ENCODE results near the gene APOE. TPM values are rescaled to one million over a fixed set of nuclear protein-coding genes. Genes with fewer than 3 reads are reported as not detected.
"Not testable (repeated sequence)": the region's sequence is repeated elsewhere in the genome, so short reads cannot be mapped to it uniquely, and the experiment has no call there.

APOE gene
- total RNA-seq, 1 donor from 2014 or later, result 93.9 TPM

DNA sequence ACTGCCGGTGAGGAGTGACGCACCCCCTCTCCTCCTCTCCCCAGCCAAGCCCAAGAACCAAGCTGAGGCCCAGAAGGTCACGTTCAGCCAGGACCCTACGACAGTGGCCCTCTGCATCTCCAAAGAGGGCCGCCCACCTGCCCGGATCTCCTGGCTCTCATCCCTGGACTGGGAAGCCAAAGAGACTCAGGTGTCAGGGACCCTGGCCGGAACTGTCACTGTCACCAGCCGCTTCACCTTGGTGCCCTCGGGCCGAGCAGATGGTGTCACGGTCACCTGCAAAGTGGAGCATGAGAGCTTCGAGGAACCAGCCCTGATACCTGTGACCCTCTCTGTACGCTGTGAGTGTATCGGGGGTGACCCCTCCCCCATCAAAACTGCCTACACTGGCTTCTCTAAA, 33.8 kb upstream of the APOE start:
- H3K9ac ChIP-seq (ENCODE audit: low read depth in 1 of 3, low read length in 3 of 3), result no peak overlapping the region
- peaks cover 25 to 44% (median 37%) of the 10 kb centered on the region in 3 donors for H3K36me3 ChIP-seq (ENCODE audit: control insufficient read depth in 3 of 3, insufficient read depth in 3 of 3, low read length in 3 of 3)
- no peaks in the 10 kb centered on the region for H3K9me3 ChIP-seq (ENCODE audit: control insufficient read depth in 3 of 3, low read length in 3 of 3)
- peak overlapping the region; percentile 28 for H3K27ac ChIP-seq (ENCODE audit: low read depth, low read length)
- peaks cover 11 to 17% (median 16%) of the 10 kb centered on the region in 3 donors for H3K4me1 ChIP-seq (ENCODE audit: control insufficient read depth in 3 of 3, insufficient read depth in 3 of 3, low read length in 3 of 3)
- H3K27me3 ChIP-seq (ENCODE audit: control insufficient read depth in 3 of 3, insufficient read depth in 3 of 3, low read length in 3 of 3), result no peaks in the 10 kb centered on the region
- H3K4me3 ChIP-seq (ENCODE audit: low read length in 3 of 3), result no peak overlapping the region

DNA sequence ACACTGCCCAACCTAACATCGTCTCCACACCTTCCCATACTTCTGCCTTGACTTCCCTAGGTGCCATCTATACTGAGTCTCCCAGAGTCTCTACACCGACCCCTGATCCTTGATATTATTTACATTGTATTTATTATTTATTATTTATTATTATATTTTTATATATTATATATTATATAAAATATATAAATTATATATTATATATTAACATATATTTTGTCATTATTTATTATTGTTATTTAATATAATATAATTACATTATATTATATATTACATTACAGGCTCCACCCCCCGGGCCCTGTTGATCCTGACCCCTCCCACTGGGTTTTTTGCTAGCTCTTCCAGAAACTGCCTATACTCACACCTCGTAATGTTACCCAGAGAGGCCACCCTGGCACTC, 32.9 kb upstream of the APOE start:
- Histone ChIP-seq H3K4me3 (ENCODE audit: low read length in 3 of 3) (no peak overlapping the region), H3K27ac (ENCODE audit: low read depth, low read length) (no peak overlapping the region), H3K36me3 (ENCODE audit: control insufficient read depth in 3 of 3, insufficient read depth in 3 of 3, low read length in 3 of 3) (peaks cover 25 to 41% (median 40%) of the 10 kb centered on the region in 3 donors), H3K9ac (ENCODE audit: low read depth in 1 of 3, low read length in 3 of 3) (no peak overlapping the region), H3K27me3 (ENCODE audit: control insufficient read depth in 3 of 3, insufficient read depth in 3 of 3, low read length in 3 of 3) (no peaks in the 10 kb centered on the region), H3K9me3 (ENCODE audit: control insufficient read depth in 3 of 3, low read length in 3 of 3) (no peaks in the 10 kb centered on the region), H3K4me1 (ENCODE audit: control insufficient read depth in 3 of 3, insufficient read depth in 3 of 3, low read length in 3 of 3) (peaks cover 8 to 16% (median 15%) of the 10 kb centered on the region in 3 donors)

DNA sequence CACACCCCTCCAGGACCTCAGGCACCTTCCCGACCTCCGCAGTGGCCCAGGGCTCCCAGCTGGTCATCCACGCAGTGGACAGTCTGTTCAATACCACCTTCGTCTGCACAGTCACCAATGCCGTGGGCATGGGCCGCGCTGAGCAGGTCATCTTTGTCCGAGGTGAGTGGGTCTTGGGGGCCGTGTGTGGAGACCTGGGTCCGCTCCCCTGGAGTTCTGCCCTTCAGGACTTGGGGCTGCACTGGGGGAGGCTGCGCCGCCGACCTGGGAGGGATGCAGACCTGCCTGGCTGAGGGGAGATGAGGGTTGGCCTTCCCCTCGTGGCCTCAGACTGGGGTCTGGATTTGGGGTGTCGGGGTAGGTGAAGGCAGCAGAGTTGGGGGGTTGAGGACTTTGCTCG, 31.3 kb upstream of the APOE start:
- no peak overlapping the region for H3K4me3 ChIP-seq (ENCODE audit: low read length in 3 of 3)
- no peaks in the 10 kb centered on the region for H3K27me3 ChIP-seq (ENCODE audit: control insufficient read depth in 3 of 3, insufficient read depth in 3 of 3, low read length in 3 of 3)
- H3K27ac ChIP-seq (ENCODE audit: low read depth, low read length), result no peak overlapping the region
- H3K4me1 ChIP-seq (ENCODE audit: control insufficient read depth in 3 of 3, insufficient read depth in 3 of 3, low read length in 3 of 3), result peaks cover 4 to 13% (median 12%) of the 10 kb centered on the region in 3 donors
- no peak overlapping the region for H3K9ac ChIP-seq (ENCODE audit: low read depth in 1 of 3, low read length in 3 of 3)
- H3K9me3 ChIP-seq (ENCODE audit: control insufficient read depth in 3 of 3, low read length in 3 of 3), result no peaks in the 10 kb centered on the region
- peaks cover 25 to 44% (median 43%) of the 10 kb centered on the region in 3 donors for H3K36me3 ChIP-seq (ENCODE audit: control insufficient read depth in 3 of 3, insufficient read depth in 3 of 3, low read length in 3 of 3)

DNA sequence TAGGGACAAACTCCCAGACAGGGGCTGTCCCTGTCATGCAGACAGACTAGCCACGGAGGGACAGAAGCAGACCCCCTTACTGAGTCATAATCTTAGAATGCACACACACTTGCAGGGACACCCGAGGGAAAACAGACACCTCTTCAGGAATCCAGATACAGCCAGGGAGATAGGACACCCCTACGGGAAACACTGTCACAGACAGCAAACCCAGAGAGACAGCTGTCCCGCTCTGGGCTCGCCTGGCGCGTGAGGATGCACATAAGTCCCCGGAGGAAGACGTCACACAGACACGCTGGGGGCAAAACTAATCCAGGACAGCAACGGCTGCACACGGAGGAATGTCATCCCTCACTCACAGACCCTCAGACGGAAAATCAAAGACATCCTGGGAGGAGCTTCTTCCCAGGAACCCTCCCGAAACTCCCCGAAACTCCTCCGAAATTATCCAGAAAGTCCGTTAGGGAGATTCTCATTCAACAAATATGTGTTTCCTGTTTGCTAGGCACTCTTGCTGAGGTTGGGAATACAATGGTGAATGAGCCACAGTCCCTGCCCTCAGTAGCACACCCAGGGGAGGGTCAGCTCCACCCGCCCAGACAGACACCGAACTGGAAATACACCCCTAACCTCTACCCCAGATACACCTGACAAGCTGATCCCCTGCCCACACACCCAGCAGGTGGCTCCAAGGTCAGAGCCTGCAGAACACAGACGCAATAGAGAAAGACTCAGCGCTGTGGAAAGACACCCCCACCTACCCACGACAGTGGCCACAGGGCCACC, 29.7 kb upstream of the APOE start:
- Histone ChIP-seq H3K9ac (ENCODE audit: low read depth in 1 of 3, low read length in 3 of 3) (no peak overlapping the region), H3K9me3 (ENCODE audit: control insufficient read depth in 3 of 3, low read length in 3 of 3) (no peaks in the 10 kb centered on the region), H3K4me1 (ENCODE audit: control insufficient read depth in 3 of 3, insufficient read depth in 3 of 3, low read length in 3 of 3) (peaks cover 0 to 7% (median 4%) of the 10 kb centered on the region in 3 donors), H3K27ac (ENCODE audit: low read depth, low read length) (peak overlapping the region; percentile 12), H3K27me3 (ENCODE audit: control insufficient read depth in 3 of 3, insufficient read depth in 3 of 3, low read length in 3 of 3) (no peaks in the 10 kb centered on the region), H3K36me3 (ENCODE audit: control insufficient read depth in 3 of 3, insufficient read depth in 3 of 3, low read length in 3 of 3) (peaks cover 25 to 44% (median 42%) of the 10 kb centered on the region in 3 donors), H3K4me3 (ENCODE audit: low read length in 3 of 3) (no peak overlapping the region)

DNA sequence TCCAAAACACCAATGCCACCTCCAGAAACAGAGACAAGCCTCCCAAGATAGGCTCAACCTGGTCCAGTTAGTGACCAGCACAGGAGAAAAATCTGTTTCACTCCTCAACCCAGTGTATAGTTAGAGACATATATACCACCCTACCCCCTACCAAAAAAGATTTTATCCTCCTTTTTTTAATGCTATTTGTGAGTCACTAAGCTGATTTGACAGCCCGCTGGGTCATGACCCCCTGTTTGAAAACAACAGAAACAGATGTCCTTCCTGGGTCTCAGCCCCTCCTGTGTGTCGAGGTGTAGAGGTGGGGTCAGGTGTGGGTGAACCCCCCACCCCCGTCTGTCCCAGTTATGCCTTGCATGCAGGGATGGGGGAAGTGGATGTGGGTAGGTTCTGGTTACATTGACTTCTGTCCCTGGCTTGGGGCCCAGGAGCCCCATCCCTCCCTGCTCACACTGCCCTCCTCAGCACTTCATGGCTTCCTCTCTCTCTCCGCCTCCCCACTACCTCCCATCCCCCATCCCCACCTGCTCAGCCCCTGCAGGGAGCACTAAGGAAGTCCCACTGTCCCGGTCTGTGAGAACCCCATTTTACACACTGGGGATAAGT, 28.6 kb upstream of the APOE start:
- H3K36me3 ChIP-seq (ENCODE audit: control insufficient read depth in 3 of 3, insufficient read depth in 3 of 3, low read length in 3 of 3), result peaks cover 21 to 42% (median 36%) of the 10 kb centered on the region in 3 donors
- no peaks in the 10 kb centered on the region for H3K9me3 ChIP-seq (ENCODE audit: control insufficient read depth in 3 of 3, low read length in 3 of 3)
- H3K27me3 ChIP-seq (ENCODE audit: control insufficient read depth in 3 of 3, insufficient read depth in 3 of 3, low read length in 3 of 3), result no peaks in the 10 kb centered on the region
- no peak overlapping the region for H3K4me3 ChIP-seq (ENCODE audit: low read length in 3 of 3)
- H3K9ac ChIP-seq (ENCODE audit: low read depth in 1 of 3, low read length in 3 of 3), result no peak overlapping the region
- no peak overlapping the region for H3K27ac ChIP-seq (ENCODE audit: low read depth, low read length)
- H3K4me1 ChIP-seq (ENCODE audit: control insufficient read depth in 3 of 3, insufficient read depth in 3 of 3, low read length in 3 of 3), result peaks cover 0 to 5% (median 4%) of the 10 kb centered on the region in 3 donors

DNA sequence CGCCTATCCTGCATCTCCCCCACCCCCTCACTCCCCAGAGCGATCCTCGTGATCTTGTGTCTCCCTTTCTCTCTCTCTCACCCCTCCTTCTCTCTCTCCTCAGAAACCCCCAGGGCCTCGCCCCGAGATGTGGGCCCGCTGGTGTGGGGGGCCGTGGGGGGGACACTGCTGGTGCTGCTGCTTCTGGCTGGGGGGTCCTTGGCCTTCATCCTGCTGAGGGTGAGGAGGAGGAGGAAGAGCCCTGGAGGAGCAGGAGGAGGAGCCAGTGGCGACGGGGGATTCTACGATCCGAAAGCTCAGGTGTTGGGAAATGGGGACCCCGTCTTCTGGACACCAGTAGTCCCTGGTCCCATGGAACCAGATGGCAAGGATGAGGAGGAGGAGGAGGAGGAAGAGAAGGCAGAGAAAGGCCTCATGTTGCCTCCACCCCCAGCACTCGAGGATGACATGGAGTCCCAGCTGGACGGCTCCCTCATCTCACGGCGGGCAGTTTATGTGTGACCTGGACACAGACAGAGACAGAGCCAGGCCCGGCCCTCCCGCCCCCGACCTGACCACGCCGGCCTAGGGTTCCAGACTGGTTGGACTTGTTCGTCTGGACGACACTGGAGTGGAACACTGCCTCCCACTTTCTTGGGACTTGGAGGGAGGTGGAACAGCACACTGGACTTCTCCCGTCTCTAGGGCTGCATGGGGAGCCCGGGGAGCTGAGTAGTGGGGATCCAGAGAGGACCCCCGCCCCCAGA, 27.3 kb upstream of the APOE start:
- no peaks in the 10 kb centered on the region for H3K9me3 ChIP-seq (ENCODE audit: control insufficient read depth in 3 of 3, low read length in 3 of 3)
- peaks cover 16 to 36% (median 29%) of the 10 kb centered on the region in 3 donors for H3K36me3 ChIP-seq (ENCODE audit: control insufficient read depth in 3 of 3, insufficient read depth in 3 of 3, low read length in 3 of 3)
- no peaks in the 10 kb centered on the region for H3K27me3 ChIP-seq (ENCODE audit: control insufficient read depth in 3 of 3, insufficient read depth in 3 of 3, low read length in 3 of 3)
- H3K4me1 ChIP-seq (ENCODE audit: control insufficient read depth in 3 of 3, insufficient read depth in 3 of 3, low read length in 3 of 3), result peaks cover 0 to 5% (median 0%) of the 10 kb centered on the region in 3 donors
- H3K9ac ChIP-seq (ENCODE audit: low read depth in 1 of 3, low read length in 3 of 3), result no peak overlapping the region
- H3K4me3 ChIP-seq (ENCODE audit: low read length in 3 of 3), result no peak overlapping the region
- H3K27ac ChIP-seq (ENCODE audit: low read depth, low read length), result no peak overlapping the region

DNA sequence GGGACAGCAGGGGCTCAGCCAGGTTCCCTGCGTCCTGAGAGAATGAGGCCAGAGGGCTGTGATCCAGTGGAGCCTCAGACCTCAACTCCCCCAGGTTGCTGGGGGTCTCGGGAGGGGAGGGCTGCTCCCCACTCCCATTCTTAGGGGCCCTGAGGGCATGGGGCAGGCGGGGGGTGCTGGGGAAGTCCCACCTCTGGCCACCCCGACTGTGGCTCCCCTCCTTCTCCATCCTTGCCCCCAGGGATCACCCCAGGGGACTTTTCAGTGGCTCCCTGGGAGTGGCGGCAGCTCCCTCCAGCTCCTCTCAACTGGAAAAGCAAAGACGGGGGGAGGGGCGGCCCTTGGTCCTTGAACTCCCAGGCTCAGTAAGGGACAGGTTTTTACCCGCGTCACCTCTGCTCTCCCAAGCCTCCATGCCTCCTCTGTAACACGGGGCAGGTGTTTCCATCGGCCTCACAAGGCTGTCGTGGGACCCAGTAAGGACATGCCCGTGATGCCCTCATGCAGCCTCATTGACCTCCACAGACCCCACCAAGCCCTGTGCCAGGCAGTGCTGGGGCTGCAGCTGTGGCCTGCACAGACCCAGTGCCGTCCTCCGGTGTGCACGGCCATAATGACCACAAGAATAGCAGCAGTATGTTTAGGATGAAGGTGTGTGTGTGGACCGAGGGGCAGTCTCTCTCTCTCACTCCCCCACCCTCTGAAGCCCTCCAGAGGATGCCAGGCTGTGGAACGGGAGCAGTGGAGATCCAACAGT, 26.1 kb upstream of the APOE start:
- Histone ChIP-seq H3K4me1 (ENCODE audit: control insufficient read depth in 3 of 3, insufficient read depth in 3 of 3, low read length in 3 of 3) (peaks cover 0 to 5% (median 0%) of the 10 kb centered on the region in 3 donors), H3K4me3 (ENCODE audit: low read length in 3 of 3) (no peak overlapping the region), H3K9me3 (ENCODE audit: control insufficient read depth in 3 of 3, low read length in 3 of 3) (no peaks in the 10 kb centered on the region), H3K9ac (ENCODE audit: low read depth in 1 of 3, low read length in 3 of 3) (no peak overlapping the region), H3K27ac (ENCODE audit: low read depth, low read length) (no peak overlapping the region), H3K27me3 (ENCODE audit: control insufficient read depth in 3 of 3, insufficient read depth in 3 of 3, low read length in 3 of 3) (no peaks in the 10 kb centered on the region), H3K36me3 (ENCODE audit: control insufficient read depth in 3 of 3, insufficient read depth in 3 of 3, low read length in 3 of 3) (peaks cover 8 to 26% (median 20%) of the 10 kb centered on the region in 3 donors)

DNA sequence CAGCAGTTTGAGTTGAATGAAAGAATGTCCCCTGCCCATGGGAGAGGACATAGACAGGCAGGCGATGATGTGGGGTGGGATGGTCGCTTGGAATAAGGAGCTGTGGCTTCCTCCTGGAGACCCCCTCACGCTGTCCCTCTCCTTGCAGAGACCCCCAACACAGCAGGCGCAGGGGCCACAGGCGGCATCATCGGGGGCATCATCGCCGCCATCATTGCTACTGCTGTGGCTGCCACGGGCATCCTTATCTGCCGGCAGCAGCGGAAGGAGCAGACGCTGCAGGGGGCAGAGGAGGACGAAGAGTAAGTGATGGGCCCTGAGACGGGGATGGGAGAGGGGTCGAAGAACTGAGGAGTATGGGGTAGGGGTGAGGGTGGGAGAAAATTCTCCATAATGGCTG, 23.5 kb upstream of the APOE start:
- H3K27me3 ChIP-seq (ENCODE audit: control insufficient read depth in 3 of 3, insufficient read depth in 3 of 3, low read length in 3 of 3), result no peaks in the 10 kb centered on the region
- H3K4me3 ChIP-seq (ENCODE audit: low read length in 3 of 3), result no peak overlapping the region
- no peak overlapping the region for H3K9ac ChIP-seq (ENCODE audit: low read depth in 1 of 3, low read length in 3 of 3)
- no peaks in the 10 kb centered on the region for H3K9me3 ChIP-seq (ENCODE audit: control insufficient read depth in 3 of 3, low read length in 3 of 3)
- peaks cover 0 to 10% (median 9%) of the 10 kb centered on the region in 3 donors for H3K36me3 ChIP-seq (ENCODE audit: control insufficient read depth in 3 of 3, insufficient read depth in 3 of 3, low read length in 3 of 3)
- no peak overlapping the region for H3K27ac ChIP-seq (ENCODE audit: low read depth, low read length)
- no peaks in the 10 kb centered on the region for H3K4me1 ChIP-seq (ENCODE audit: control insufficient read depth in 3 of 3, insufficient read depth in 3 of 3, low read length in 3 of 3)

DNA sequence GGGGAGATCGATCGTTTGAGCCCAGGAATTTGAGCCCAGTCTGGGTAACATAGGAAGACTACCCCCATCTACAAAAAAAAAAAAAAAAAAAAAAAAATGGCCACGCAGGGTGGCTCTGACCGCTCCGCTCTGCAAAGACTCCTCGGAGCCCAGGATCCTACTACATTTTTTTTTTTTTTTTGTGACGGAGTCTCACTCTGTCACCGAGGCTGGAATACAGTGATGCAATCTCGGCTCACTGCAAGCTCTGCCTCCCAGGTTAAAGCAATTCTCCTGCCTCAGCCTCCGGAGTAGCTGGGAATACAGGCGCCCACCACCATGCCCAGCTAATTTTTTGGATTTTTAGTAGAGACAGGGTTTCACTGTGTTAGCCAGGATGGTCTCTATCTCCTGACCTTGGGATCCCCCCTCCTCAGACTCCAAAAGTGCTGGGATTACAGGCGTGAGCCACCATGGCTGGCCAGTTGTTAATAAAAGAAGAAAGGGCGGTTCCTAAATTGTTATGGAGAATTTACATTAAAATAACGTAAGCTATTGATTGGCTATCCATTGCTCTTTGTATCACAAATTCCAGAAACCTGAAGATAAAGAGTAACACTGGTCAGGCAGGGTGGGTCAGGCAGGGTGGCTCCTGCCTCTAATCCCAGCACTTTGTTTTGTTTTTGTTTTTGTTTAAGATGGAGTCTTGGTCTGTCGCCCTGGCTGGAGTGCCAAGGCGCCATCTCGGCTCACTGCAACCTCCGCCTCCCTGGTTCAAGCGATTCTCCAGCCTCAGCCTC, 22.8 kb upstream of the APOE start:
- H3K27me3 ChIP-seq (ENCODE audit: control insufficient read depth in 3 of 3, insufficient read depth in 3 of 3, low read length in 3 of 3); H3K9me3 ChIP-seq (ENCODE audit: control insufficient read depth in 3 of 3, low read length in 3 of 3); H3K27ac ChIP-seq (ENCODE audit: low read depth, low read length); H3K9ac ChIP-seq (ENCODE audit: low read depth in 1 of 3, low read length in 3 of 3); H3K4me1 ChIP-seq (ENCODE audit: control insufficient read depth in 3 of 3, insufficient read depth in 3 of 3, low read length in 3 of 3); H3K4me3 ChIP-seq (ENCODE audit: low read length in 3 of 3): not testable (repeated sequence)
- peaks cover 3 to 12% (median 5%) of the 10 kb centered on the region in 3 donors for H3K36me3 ChIP-seq (ENCODE audit: control insufficient read depth in 3 of 3, insufficient read depth in 3 of 3, low read length in 3 of 3)

Measured in skeletal muscle tissue (tissue), 4 donors.